Measurements from ENCODE around the gene CTRL. TPM values are rescaled to one million over a fixed set of nuclear protein-coding genes. Genes with fewer than 3 reads are reported as not detected.
"Not testable (repeated sequence)": the region's sequence is repeated elsewhere in the genome, so short reads cannot be mapped to it uniquely, and the experiment has no call there.

Gene CTRL
- 0.27 and 4.6 TPM in 2 replicates for total RNA-seq (ENCODE audit: low replicate concordance)

DNA sequence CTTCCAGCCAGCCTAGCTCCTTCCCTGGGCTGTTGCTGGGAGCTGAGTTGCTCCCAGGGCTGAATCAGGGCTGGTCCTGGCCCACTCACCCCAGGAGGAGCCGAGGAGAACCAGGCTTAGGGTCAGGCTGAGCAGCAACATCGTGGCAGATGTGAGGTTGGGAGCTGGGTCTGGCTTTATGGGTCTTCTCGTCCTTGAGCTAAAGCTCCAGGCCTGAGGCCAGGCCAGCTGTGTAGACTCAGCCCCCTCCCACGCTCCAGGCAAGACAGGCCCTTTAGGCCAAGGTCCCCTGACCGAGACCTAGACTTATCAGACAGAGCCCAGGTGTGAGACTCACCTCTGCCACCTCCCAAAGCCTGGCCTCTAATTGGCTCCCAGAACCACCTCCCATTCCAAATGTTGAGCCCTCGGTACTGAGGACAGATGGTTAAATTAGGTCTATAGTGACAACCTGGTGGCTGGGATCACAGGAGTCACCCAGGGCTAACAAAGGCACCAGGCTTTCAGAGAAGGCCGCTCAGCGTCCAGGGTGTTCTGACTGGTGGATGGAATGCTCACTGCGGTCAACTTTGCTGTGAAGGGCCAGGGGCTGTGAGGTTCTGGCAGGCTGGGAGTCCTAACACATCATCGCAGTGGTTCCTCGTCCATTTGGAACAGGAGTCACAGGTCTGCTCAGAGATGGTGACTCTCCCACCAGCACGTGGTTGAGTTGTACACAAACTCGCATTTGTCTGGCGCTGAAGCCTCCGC, at the start of gene CTRL:
Gene CTRL (minus strand): TSS at position 151 of the 750 bp plus-strand sequence. CDS start 10 bp downstream, at position 141.
- no peak within 1 kb of the TSS for H3K4me3 ChIP-seq (ENCODE audit: low read depth, low read length)
- TF ChIP-seq, protein P1, sequence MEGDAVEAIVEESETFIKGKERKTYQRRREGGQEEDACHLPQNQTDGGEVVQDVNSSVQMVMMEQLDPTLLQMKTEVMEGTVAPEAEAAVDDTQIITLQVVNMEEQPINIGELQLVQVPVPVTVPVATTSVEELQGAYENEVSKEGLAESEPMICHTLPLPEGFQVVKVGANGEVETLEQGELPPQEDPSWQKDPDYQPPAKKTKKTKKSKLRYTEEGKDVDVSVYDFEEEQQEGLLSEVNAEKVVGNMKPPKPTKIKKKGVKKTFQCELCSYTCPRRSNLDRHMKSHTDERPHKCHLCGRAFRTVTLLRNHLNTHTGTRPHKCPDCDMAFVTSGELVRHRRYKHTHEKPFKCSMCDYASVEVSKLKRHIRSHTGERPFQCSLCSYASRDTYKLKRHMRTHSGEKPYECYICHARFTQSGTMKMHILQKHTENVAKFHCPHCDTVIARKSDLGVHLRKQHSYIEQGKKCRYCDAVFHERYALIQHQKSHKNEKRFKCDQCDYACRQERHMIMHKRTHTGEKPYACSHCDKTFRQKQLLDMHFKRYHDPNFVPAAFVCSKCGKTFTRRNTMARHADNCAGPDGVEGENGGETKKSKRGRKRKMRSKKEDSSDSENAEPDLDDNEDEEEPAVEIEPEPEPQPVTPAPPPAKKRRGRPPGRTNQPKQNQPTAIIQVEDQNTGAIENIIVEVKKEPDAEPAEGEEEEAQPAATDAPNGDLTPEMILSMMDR (IDR thresholded peaks at IDR 0.05; ENCODE audit: insufficient read depth, low read length): peak; percentile 33
- DNase-seq (ENCODE audit: low read depth): no peak

- DNase-seq (ENCODE audit: low read depth): no peak
- TF ChIP-seq, protein P1 (IDR thresholded peaks at IDR 0.05; ENCODE audit: insufficient read depth, low read length): peak; percentile 30
- H3K4me3 ChIP-seq (ENCODE audit: low read depth, low read length): no peak within 1 kb of the TSS
These were observed 48.5 kb upstream of the CTRL start, which contains the start of gene DPEP3 for GRCh38 chr16:67979955-67980678. DPEP3 (minus strand) TSS chr16:67980499; CDS start chr16:67980380, 119 bp downstream.

GRCh38 chr16:67977469-67978227, 46.0 kb upstream of the CTRL start:
- DNase-seq (ENCODE audit: low read depth): no peak
- no peak overlapping the region for H3K4me3 ChIP-seq (ENCODE audit: low read depth, low read length)
- TF ChIP-seq, protein P1 (IDR thresholded peaks at IDR 0.05; ENCODE audit: insufficient read depth, low read length): no peak

- TF ChIP-seq, protein P1 (IDR thresholded peaks at IDR 0.05; ENCODE audit: insufficient read depth, low read length): no peak
- H3K4me3 ChIP-seq (ENCODE audit: low read depth, low read length): no peak overlapping the region
- DNase-seq (ENCODE audit: low read depth): no peak
These were observed 45.3 kb upstream of the CTRL start for GRCh38 chr16:67977005-67977404.

GRCh38 chr16:67976205-67976604, 44.5 kb upstream of the CTRL start:
- DNase-seq (ENCODE audit: low read depth): no peak
- TF ChIP-seq, protein P1 (IDR thresholded peaks at IDR 0.05; ENCODE audit: insufficient read depth, low read length): no peak

DNA sequence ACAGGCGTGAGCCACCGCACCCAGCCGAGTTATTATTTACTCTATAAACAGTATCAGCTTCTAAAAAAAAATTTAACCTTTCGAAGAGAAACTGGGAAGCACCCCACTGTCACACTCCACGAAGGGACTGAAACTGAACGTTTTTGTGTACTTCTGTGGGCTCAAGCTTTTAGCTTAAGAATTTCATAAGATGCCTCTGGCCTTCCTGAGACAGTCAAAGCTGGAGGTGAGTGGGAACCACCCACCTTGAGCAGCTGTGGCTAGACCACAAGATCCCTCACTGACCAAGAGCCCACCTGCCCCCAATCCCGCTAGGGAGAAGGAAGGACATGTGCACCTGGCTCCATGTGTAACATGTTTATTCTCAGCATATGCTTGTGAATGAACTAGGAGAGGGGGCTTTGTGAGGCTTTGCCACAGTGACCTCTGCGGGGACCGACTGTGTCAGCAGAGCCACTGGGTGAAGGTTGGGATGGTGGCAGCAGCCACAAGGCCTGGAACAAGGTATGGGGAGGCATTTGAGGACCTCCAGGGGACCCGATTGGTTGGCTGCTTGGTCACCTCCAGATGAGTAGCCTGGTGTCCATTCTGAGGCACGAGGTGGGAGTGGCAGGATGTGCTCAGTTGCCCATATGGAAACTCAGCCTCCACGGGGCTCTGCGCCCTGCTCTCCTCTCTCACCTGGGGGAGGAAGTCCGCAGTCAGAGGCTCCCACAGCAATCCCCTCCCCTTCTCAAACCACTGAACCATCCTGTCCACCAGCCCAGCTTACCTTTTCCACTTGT, 43.9 kb upstream of the CTRL start:
- H3K4me3 ChIP-seq (ENCODE audit: low read depth, low read length): no peak overlapping the region
- DNase-seq (ENCODE audit: low read depth): no peak
- TF ChIP-seq, protein P1 (IDR thresholded peaks at IDR 0.05; ENCODE audit: insufficient read depth, low read length): no peak

More at GRCh38 chr16:67976205-67976604, 44.5 kb upstream of the CTRL start:
- no peak overlapping the region for H3K4me3 ChIP-seq (ENCODE audit: low read depth, low read length)

- not testable (repeated sequence) for DNase-seq (ENCODE audit: low read depth); H3K4me3 ChIP-seq (ENCODE audit: low read depth, low read length)
These were observed 40.6 kb upstream of the CTRL start for GRCh38 chr16:67972285-67972684.
